Measurements from ENCODE around the gene RXRG. TPM values are rescaled to one million over a fixed set of nuclear protein-coding genes. Genes with fewer than 3 reads are reported as not detected.

Gene RXRG
- total RNA-seq, 1 experiment from 2014 or later = not detected

DNA sequence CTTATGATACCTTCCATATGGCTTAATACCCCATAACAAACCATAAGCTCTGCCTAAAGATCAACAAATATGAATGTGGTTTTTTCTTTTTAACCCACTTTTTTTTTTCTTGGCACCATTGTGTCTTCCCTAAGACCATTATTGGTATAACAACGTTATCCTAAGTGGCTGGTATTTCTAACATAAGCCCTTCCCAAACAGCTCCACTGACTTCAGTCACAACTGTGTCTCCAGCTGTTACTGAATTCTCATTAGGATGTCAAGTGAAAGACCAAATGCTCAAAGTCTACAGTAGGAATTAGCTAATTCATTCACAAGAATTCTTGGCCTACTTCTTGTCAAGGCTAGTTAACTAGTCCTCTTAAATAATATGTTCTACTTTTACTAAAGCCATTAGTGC, 4.2 kb upstream of the RXRG start:
- ChIA-PET POLR2A (no interaction called here), CTCF (no interaction called here), RAD21 (ENCODE audit: low non-redundant PET in 1 of 2, low total read pairs in 2 of 2, uncharacterized antibody in 2 of 2, unreplicated experiment in 2 of 2) (no interaction called here)
- Histone ChIP-seq H3K9me3 (ENCODE audit: control insufficient read depth in 1 of 2, insufficient read depth in 1 of 2, low read depth in 1 of 2, low read length in 2 of 2) (no peaks in the 10 kb centered on the region), H3K4me3 (replicated peaks in 1 of 2; ENCODE audit: low read depth in 1 of 2, low read length in 2 of 2) (no peak overlapping the region), H3K9me2 (ENCODE audit: insufficient read depth) (no peaks in the 10 kb centered on the region), H3K4me2 (ENCODE audit: low read length) (no peak overlapping the region), H3K36me3 (ENCODE audit: control insufficient read depth in 1 of 2, insufficient read depth in 2 of 2, low read length in 2 of 2) (no peaks in the 10 kb centered on the region), H3K27me3 (ENCODE audit: insufficient read depth, low read length) (peaks cover 45% of the 10 kb centered on the region), H2AFZ (ENCODE audit: low read depth, low read length, poor library complexity, severe bottlenecking) (no peak overlapping the region), H4K20me1 (ENCODE audit: insufficient read depth) (no peaks in the 10 kb centered on the region), H3K4me1 (ENCODE audit: control insufficient read depth in 1 of 2, insufficient read depth in 2 of 2, low read length in 2 of 2) (no peaks in the 10 kb centered on the region), H3K79me2 (ENCODE audit: insufficient read depth, low read length) (no peaks in the 10 kb centered on the region), H3K27ac (ENCODE audit: low read depth, low read length) (no peak overlapping the region), H3K9ac (ENCODE audit: low read length) (no peak overlapping the region)
- BruUV-seq (replicated peaks) = no TSS peak
- TF ChIP-seq, protein P1, sequence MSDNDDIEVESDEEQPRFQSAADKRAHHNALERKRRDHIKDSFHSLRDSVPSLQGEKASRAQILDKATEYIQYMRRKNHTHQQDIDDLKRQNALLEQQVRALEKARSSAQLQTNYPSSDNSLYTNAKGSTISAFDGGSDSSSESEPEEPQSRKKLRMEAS (IDR thresholded peaks at IDR 0.05) = no peak
- TF ChIP-seq EZH2phosphoT487 (IDR thresholded peaks at IDR 0.05; ENCODE audit: borderline replicate concordance) (no peak), YY1 (IDR thresholded peaks at IDR 0.05; ENCODE audit: extremely low read depth, insufficient replicate concordance, low read depth, low read length) (no peak), ELF1 (IDR thresholded peaks at IDR 0.05; ENCODE audit: borderline replicate concordance, low read depth) (no peak), FOSL1 (IDR thresholded peaks at IDR 0.05; ENCODE audit: low read depth) (no peak), ATF3 (IDR thresholded peaks at IDR 0.05) (no peak), ZNF274 (IDR thresholded peaks at IDR 0.05; ENCODE audit: low read depth, low read length) (no peak), SIN3A (IDR thresholded peaks at IDR 0.05; ENCODE audit: low read depth) (no peak), JUND (IDR thresholded peaks at IDR 0.05) (no peak), CBX3 (IDR thresholded peaks at IDR 0.05; ENCODE audit: low read depth) (no peak), SRF (IDR thresholded peaks at IDR 0.05; ENCODE audit: low read depth) (no peak), POLR2A (IDR thresholded peaks at IDR 0.05; ENCODE audit: borderline replicate concordance, extremely low read depth, insufficient read depth, insufficient read length) (no peak), SP1 (IDR thresholded peaks at IDR 0.05; ENCODE audit: low read depth) (no peak), EZH2 (IDR thresholded peaks at IDR 0.05) (no peak), POLR2AphosphoS5 (IDR thresholded peaks at IDR 0.05; ENCODE audit: low read depth, low read length) (no peak), ZBTB33 (IDR thresholded peaks at IDR 0.05; ENCODE audit: extremely low read depth, insufficient replicate concordance, low read length) (no peak), ZFX (IDR thresholded peaks at IDR 0.05) (no peak)
- TF ChIP-seq, protein P2, sequence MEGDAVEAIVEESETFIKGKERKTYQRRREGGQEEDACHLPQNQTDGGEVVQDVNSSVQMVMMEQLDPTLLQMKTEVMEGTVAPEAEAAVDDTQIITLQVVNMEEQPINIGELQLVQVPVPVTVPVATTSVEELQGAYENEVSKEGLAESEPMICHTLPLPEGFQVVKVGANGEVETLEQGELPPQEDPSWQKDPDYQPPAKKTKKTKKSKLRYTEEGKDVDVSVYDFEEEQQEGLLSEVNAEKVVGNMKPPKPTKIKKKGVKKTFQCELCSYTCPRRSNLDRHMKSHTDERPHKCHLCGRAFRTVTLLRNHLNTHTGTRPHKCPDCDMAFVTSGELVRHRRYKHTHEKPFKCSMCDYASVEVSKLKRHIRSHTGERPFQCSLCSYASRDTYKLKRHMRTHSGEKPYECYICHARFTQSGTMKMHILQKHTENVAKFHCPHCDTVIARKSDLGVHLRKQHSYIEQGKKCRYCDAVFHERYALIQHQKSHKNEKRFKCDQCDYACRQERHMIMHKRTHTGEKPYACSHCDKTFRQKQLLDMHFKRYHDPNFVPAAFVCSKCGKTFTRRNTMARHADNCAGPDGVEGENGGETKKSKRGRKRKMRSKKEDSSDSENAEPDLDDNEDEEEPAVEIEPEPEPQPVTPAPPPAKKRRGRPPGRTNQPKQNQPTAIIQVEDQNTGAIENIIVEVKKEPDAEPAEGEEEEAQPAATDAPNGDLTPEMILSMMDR (IDR thresholded peaks at IDR 0.05 in 2 of 3, conservative IDR thresholded peaks at IDR 0.05 in 1 of 3; ENCODE audit: borderline replicate concordance in 1 of 3, insufficient read depth in 1 of 3, low read depth in 2 of 3, low read length in 2 of 3) = no peak
- DNase-seq (ENCODE audit: low read depth, low spot score) (no peak), ATAC-seq (no peak)
- intact Hi-C loops (cut with micrococcal nuclease) = no loop called here

Data from HCT116 (cell line).